H1 (cell line): ENCODE data around the gene DEPDC1. TPM values are rescaled to one million over a fixed set of nuclear protein-coding genes. Genes with fewer than 3 reads are reported as not detected.

ENCODE experiments used
- CTCF ChIA-PET: fragments of 300-600 bp; sonication (Branson Sonifier 250); formaldehyde crosslinking; loops from one replicate; lab custom pipeline; 2021; ENCODE audit not compliant: partially characterized antibody; lab: Charles Lee
- POLR2A ChIA-PET: fragments of 300-600 bp; sonication (Branson Sonifier 250); formaldehyde crosslinking; loops from one replicate; lab custom pipeline; 2021; ENCODE audit warnings: inconsistent platforms; ENCODE audit not compliant: partially characterized antibody; lab: Charles Lee
- DNase-seq, 2 experiments: peaks; one replicate each; pipeline versions ENCODE4 v3.0.0 to v3.0.0-alpha.2; 2010 to 2022; ENCODE audit warnings: low spot score in 2 of 2, low read depth in 1 of 2, mixed read lengths in 1 of 2
- FAIRE-seq: peaks from 2 replicates; lab custom pipeline; 2011; peaks lifted over from hg19 to GRCh38; lab: Jason Lieb, UNC
- H2AFZ ChIP-seq: 2 replicates; pipeline ENCODE4 v1.8.1; 2012; ENCODE audit warnings: low read length, inconsistent platforms
- H2AK5ac ChIP-seq: 2 replicates; pipeline ENCODE4 v1.6.1; 2013; ENCODE audit warnings: low read depth, low read length
- H2BK120ac ChIP-seq: replicated peaks from 2 replicates; pipeline ENCODE3; 2013; ENCODE audit warnings: low read depth, low read length, inconsistent platforms
- H2BK12ac ChIP-seq: 2 replicates; pipeline ENCODE4 v1.6.1; 2013; ENCODE audit warnings: low read depth, low read length
- H2BK15ac ChIP-seq: 2 replicates; pipeline ENCODE4 v1.6.1; 2013; ENCODE audit warnings: low read length
- H2BK20ac ChIP-seq: 2 replicates; pipeline ENCODE4 v1.6.1; 2013; ENCODE audit warnings: low read length
- H2BK5ac ChIP-seq: 2 replicates; pipeline ENCODE4 v1.6.1; 2013; ENCODE audit warnings: low read depth, low read length
- H3K14ac ChIP-seq: 2 replicates; pipeline ENCODE4 v1.6.1; 2013; ENCODE audit warnings: inconsistent platforms; ENCODE audit not compliant: insufficient read length
- H3K18ac ChIP-seq: 2 replicates; pipeline ENCODE4 v1.6.1; 2013; ENCODE audit warnings: low read length; ENCODE audit errors: extremely low read depth
- H3K23ac ChIP-seq: 2 replicates; pipeline ENCODE4 v1.6.1; 2013; ENCODE audit warnings: inconsistent platforms; ENCODE audit not compliant: insufficient read length
- H3K23me2 ChIP-seq: 2 replicates; pipeline ENCODE4 v1.6.1; 2013; ENCODE audit warnings: low read depth, low read length
- H3K27ac ChIP-seq: 2 replicates; pipeline ENCODE4 v1.6.1; 2011; ENCODE audit warnings: low read depth, low read length, inconsistent platforms
- H3K27me3 ChIP-seq, 4 experiments: replicated peaks in 1 of 4; 1 replicate in 1 of 4; 2 replicates in 3 of 4; pipeline versions ENCODE4 v1.6.1 to v1.8.1; 2011 to 2013; ENCODE audit warnings: low read length in 3 of 4, mild to moderate bottlenecking in 3 of 4, inconsistent platforms in 2 of 4, mixed read lengths in 2 of 4, moderate library complexity in 1 of 4; ENCODE audit not compliant: control insufficient read depth in 3 of 4, insufficient read depth in 3 of 4; ENCODE audit errors: extremely low read depth in 1 of 4
- H3K36me3 ChIP-seq, 4 experiments: 2 replicates each; pipeline versions ENCODE4 v1.6.1 to v1.8.1; 2011 to 2013; ENCODE audit warnings: mild to moderate bottlenecking in 4 of 4, low read length in 3 of 4, moderate library complexity in 2 of 4, control low read depth in 1 of 4, inconsistent platforms in 1 of 4; ENCODE audit not compliant: insufficient read depth in 4 of 4, control insufficient read depth in 2 of 4
- H3K4ac ChIP-seq: replicated peaks from 2 replicates; pipeline ENCODE3; 2013; ENCODE audit warnings: low read length, low read depth, mixed read lengths, inconsistent platforms; ENCODE audit not compliant: insufficient read length
- H3K4me1 ChIP-seq, 4 experiments: replicated peaks in 1 of 4; 1 replicate in 1 of 4; 2 replicates in 3 of 4; pipeline versions ENCODE4 v1.6.1 to v1.8.1; 2011 to 2013; ENCODE audit warnings: low read length in 3 of 4, inconsistent platforms in 2 of 4, mixed read lengths in 1 of 4; ENCODE audit not compliant: insufficient read depth in 4 of 4, control insufficient read depth in 3 of 4
- H3K4me2 ChIP-seq, 2 experiments: 2 replicates each; pipeline versions ENCODE4 v1.6.1 to v1.8.1; 2011 to 2013; ENCODE audit warnings: low read depth in 2 of 2, low read length in 2 of 2, control low read depth in 1 of 2, inconsistent platforms in 1 of 2, mild to moderate bottlenecking in 1 of 2; ENCODE audit not compliant: insufficient read depth in 1 of 2
- H3K4me3 ChIP-seq, 4 experiments: fragments of 200-600, 300-600 bp in 1 of 4; sonication (generic), shearing (Covaris generic), sonication (Bioruptor Twin) in 1 of 4; 2 replicates each; pipeline versions ENCODE4 v1.5.1 to v1.8.1; 2011 to 2016; ENCODE audit warnings: low read length in 4 of 4, low read depth in 3 of 4, control low read depth in 2 of 4, inconsistent platforms in 2 of 4, mild to moderate bottlenecking in 2 of 4, mixed read lengths in 1 of 4, moderate library complexity in 1 of 4; ENCODE audit not compliant: insufficient read depth in 2 of 4; ENCODE audit errors: extremely low read depth in 1 of 4
- H3K56ac ChIP-seq: replicated peaks from 2 replicates; pipeline ENCODE3; 2013; ENCODE audit warnings: low read depth, mild to moderate bottlenecking, mixed read lengths, low read length, inconsistent platforms; ENCODE audit not compliant: insufficient read length
- H3K79me1 ChIP-seq: 2 replicates; pipeline ENCODE4 v1.6.1; 2013; ENCODE audit warnings: low read depth, low read length, control low read depth
- H3K79me2 ChIP-seq, 2 experiments: 2 replicates each; pipeline versions ENCODE4 v1.6.1 to v1.8.1; 2012 to 2013; ENCODE audit warnings: low read length in 2 of 2, mild to moderate bottlenecking in 2 of 2, inconsistent platforms in 1 of 2; ENCODE audit not compliant: insufficient read depth in 2 of 2, control insufficient read depth in 1 of 2
- H3K9ac ChIP-seq, 4 experiments: replicated peaks in 1 of 4; 1 replicate in 1 of 4; 2 replicates in 3 of 4; pipeline versions ENCODE4 v1.6.1 to v1.8.1; 2011 to 2013; ENCODE audit warnings: low read depth in 3 of 4, low read length in 3 of 4, control low read depth in 2 of 4, mild to moderate bottlenecking in 2 of 4, moderate library complexity in 2 of 4, inconsistent platforms in 1 of 4; ENCODE audit errors: extremely low read depth in 1 of 4
- H3K9me3 ChIP-seq, 2 experiments: 2 replicates each; pipeline versions ENCODE4 v1.6.1 to v1.8.1; 2012 to 2013; ENCODE audit warnings: mild to moderate bottlenecking in 2 of 2, moderate library complexity in 2 of 2, control low read depth in 1 of 2, inconsistent platforms in 1 of 2, low read depth in 1 of 2, low read length in 1 of 2, mixed read lengths in 1 of 2; ENCODE audit not compliant: insufficient read depth in 2 of 2
- H4K20me1 ChIP-seq, 2 experiments: replicated peaks in 1 of 2; 2 replicates each; pipeline versions ENCODE3 to v1.8.1; 2011 to 2013; ENCODE audit warnings: inconsistent platforms in 2 of 2, low read length in 2 of 2, mild to moderate bottlenecking in 1 of 2; ENCODE audit not compliant: insufficient read depth in 2 of 2, control insufficient read depth in 1 of 2
- H4K5ac ChIP-seq: 2 replicates; pipeline ENCODE4 v1.6.1; 2013; ENCODE audit warnings: low read length, low read depth, mixed read lengths, inconsistent platforms; ENCODE audit not compliant: insufficient read length
- H4K8ac ChIP-seq: 2 replicates; pipeline ENCODE4 v1.8.0; 2013; ENCODE audit warnings: mild to moderate bottlenecking, moderate library complexity, low read length, inconsistent platforms; ENCODE audit not compliant: insufficient read depth; ENCODE audit errors: extremely low read depth
- H4K91ac ChIP-seq: replicated peaks from 2 replicates; pipeline ENCODE3; 2013; ENCODE audit warnings: low read length, mixed read lengths, inconsistent platforms; ENCODE audit not compliant: insufficient read length
- ATF3 ChIP-seq: IDR thresholded peaks from 2 replicates; pipeline ENCODE4 v1.6.1; 2011; ENCODE audit warnings: low read depth, mild to moderate bottlenecking, low read length; ENCODE audit not compliant: insufficient read depth
- BACH1 ChIP-seq: IDR thresholded peaks from 2 replicates; pipeline ENCODE4 v1.6.1; 2012; ENCODE audit warnings: low read length, improper control_type of control experiment
- BRCA1 ChIP-seq: IDR thresholded peaks from 2 replicates; pipeline ENCODE4 v1.6.1; 2012; ENCODE audit warnings: low read depth, low read length, improper control_type of control experiment
- CHD1 ChIP-seq: IDR thresholded peaks from 2 replicates; pipeline ENCODE4 v1.6.1; 2012; ENCODE audit warnings: low read depth, low read length, improper control_type of control experiment
- EGR1 ChIP-seq: IDR thresholded peaks from 2 replicates; pipeline ENCODE4 v1.6.1; 2011; ENCODE audit warnings: low read depth, low read length, borderline replicate concordance
- FOSL1 ChIP-seq: IDR thresholded peaks from 2 replicates; pipeline ENCODE4 v1.6.1; 2011; ENCODE audit warnings: mild to moderate bottlenecking, low read depth, low read length, moderate library complexity; ENCODE audit not compliant: insufficient read depth
- RAD21 ChIP-seq, 2 experiments: IDR thresholded peaks in 1 of 2; conservative IDR thresholded peaks in 1 of 2; 2 replicates each; pipeline ENCODE4 v1.6.1; 2011; ENCODE audit warnings: low read depth in 2 of 2, low read length in 2 of 2, improper control_type of control experiment in 1 of 2, inconsistent platforms in 1 of 2, mild to moderate bottlenecking in 1 of 2, moderate library complexity in 1 of 2
- SIX5 ChIP-seq: IDR thresholded peaks from 2 replicates; pipeline ENCODE4 v1.6.1; 2011; ENCODE audit warnings: mild to moderate bottlenecking, low read depth, low read length
- SRF ChIP-seq: IDR thresholded peaks from 2 replicates; pipeline ENCODE4 v1.6.1; 2011; ENCODE audit warnings: mild to moderate bottlenecking, low read depth, low read length, moderate library complexity
- TAF1 ChIP-seq: IDR thresholded peaks from 2 replicates; pipeline ENCODE4 v1.6.1; 2011; ENCODE audit warnings: mild to moderate bottlenecking, low read depth, low read length
- TAF7 ChIP-seq: optimal IDR thresholded peaks from 2 replicates; pipeline ENCODE3; 2011; ENCODE audit warnings: low read depth, mild to moderate bottlenecking, inconsistent platforms, low read length, moderate library complexity, borderline replicate concordance
- WGBS, 2 experiments: shearing (Covaris generic) in 1 of 2; methylation state at CpG; one replicate each; pipeline versions ENCODE4 v1.1.6 to v1.1.7; 2013 to 2015; ENCODE audit warnings: low lambda C conversion rate in 2 of 2, mixed read lengths in 2 of 2, inconsistent platforms in 1 of 2, low coverage in 1 of 2, missing lambda C conversion rate in 1 of 2; ENCODE audit not compliant: insufficient replicate concordance in 2 of 2, insufficient coverage in 1 of 2, insufficient read length in 1 of 2; ENCODE audit errors: extremely low coverage in 1 of 2, missing lambda C conversion rate in 1 of 2; 5-methylcytosine and 5-hydroxymethylcytosine counted together
- polyA plus RNA-seq, 7 experiments: library from polyadenylated mRNA; depleted of rRNA in 3 of 7; stranded (reverse) in 5 of 7; unstranded in 2 of 7; fragments of >200 nt in 5 of 7; fragments of 200-250 nt in 2 of 7; gene quantifications; 1 replicate in 5 of 7; 2 replicates in 1 of 7; 4 replicates in 1 of 7; pipeline versions ENCODE4 v1.2.1 to v1.2.3, GENCODE V29; 2011 to 2013; ENCODE audit warnings: missing spikeins in 2 of 7, mixed read lengths in 2 of 7
- total RNA-seq: library from RNA; stranded (reverse); fragmentation: NEBNext Ultra II Directional; extraction: Animal tissue kit (Norgen Biotek cat#: 25700); gene quantifications from 2 replicates; pipeline ENCODE4 v1.2.1, GENCODE V29; 2021

Gene DEPDC1
- total and polyA plus RNA-seq, 2 of the 8 experiments (the other 6 are each of a cell fraction or from before 2014, with no cell fraction given) = 5.5 to 46.5 TPM

GRCh38 chr1:68448365-68448764 lies 48.5 kb downstream of the DEPDC1 start:
- CTCF ChIA-PET = interaction anchor here (1.0 to 2.4 kb wide), 9 partner anchors 10 to 1291 kb away, joined by 3 to 13 read pairs (median 4); no protein-coding TSS in a partner anchor
- H3K23ac ChIP-seq = no peak overlapping the region
- no peak overlapping the region for H2BK12ac ChIP-seq
- peak; percentile 45 for FAIRE-seq
- no peak overlapping the region for H2BK20ac ChIP-seq
- H3K18ac ChIP-seq = no peak overlapping the region
- no peak overlapping the region for H2BK15ac ChIP-seq
- no peaks in the 10 kb centered on the region for H3K36me3 ChIP-seq
- H3K27ac ChIP-seq = no peak overlapping the region
- H2BK5ac ChIP-seq = no peak overlapping the region
- no peak overlapping the region for H3K4me3 ChIP-seq
- H4K8ac ChIP-seq = no peak overlapping the region
- no peaks in the 10 kb centered on the region for H3K79me1 ChIP-seq
- H4K5ac ChIP-seq = no peak overlapping the region
- no peak overlapping the region for H2BK120ac ChIP-seq
- POLR2A ChIA-PET = no interaction called here
- H3K23me2 ChIP-seq = no peaks in the 10 kb centered on the region
- H3K4ac ChIP-seq = no peak overlapping the region
- no peaks in the 10 kb centered on the region for H3K79me2 ChIP-seq
- H4K91ac ChIP-seq = no peak overlapping the region
- H2AK5ac ChIP-seq = no peak overlapping the region
- H3K9me3 ChIP-seq = no peaks in the 10 kb centered on the region
- WGBS, 2 experiments = 79% methylated on average over 7 of the region's 7 CpGs; no CpG with 5 or more reads in 1 of the 2 experiments
- peak overlapping the region; percentile 79; the same call in 1 of the 2 replicates for H2AFZ ChIP-seq
- no peak overlapping the region for H3K14ac ChIP-seq
- H3K9ac ChIP-seq = no peak overlapping the region
- no peak overlapping the region for H3K4me2 ChIP-seq
- no peak overlapping the region for H3K56ac ChIP-seq
- H4K20me1 ChIP-seq = no peaks in the 10 kb centered on the region
- H3K27me3 ChIP-seq = no peaks in the 10 kb centered on the region
- no peak for DNase-seq
- H3K4me1 ChIP-seq = peaks cover 0 to 2% (median 0%) of the 10 kb centered on the region in 4 experiments; a peak in 1 of 7 replicates
- no peak for TF ChIP-seq EGR1
- no peak for TF ChIP-seq FOSL1
- no peak for TF ChIP-seq CHD1
- TF ChIP-seq SIX5 = no peak
- no peak for TF ChIP-seq BACH1
- no peak for TF ChIP-seq ATF3
- TF ChIP-seq RAD21 (IDR thresholded peaks at IDR 0.05 in 1 of 2, conservative IDR thresholded peaks at IDR 0.05 in 1 of 2; ENCODE audit: low read depth in 2 of 2, low read length in 2 of 2) = peak in 1 of 2 experiments; percentile 27; a peak in 3 of 4 replicates
- TF ChIP-seq TAF7 = no peak
- no peak for TF ChIP-seq SRF
- TF ChIP-seq BRCA1 = no peak
- no peak for TF ChIP-seq TAF1
